GM12874 (cell line): Measurements from ENCODE around the gene SP2.

Source experiments
- CTCF ChIP-seq: IDR thresholded peaks from 2 replicates; pipeline ENCODE4 v1.5.1; 2011; ENCODE audit warnings: low read depth, mild to moderate bottlenecking, control low read depth, low read length, moderate library complexity; ENCODE audit not compliant: insufficient read depth

The SP2 gene

GRCh38 chr17:47851764-47852112, 44.3 kb upstream of the SP2 start:
- no peak for TF ChIP-seq CTCF

- TF ChIP-seq CTCF, result no peak
Measured at GRCh38 chr17:47852113-47852949, 43.7 kb upstream of the SP2 start.

DNA sequence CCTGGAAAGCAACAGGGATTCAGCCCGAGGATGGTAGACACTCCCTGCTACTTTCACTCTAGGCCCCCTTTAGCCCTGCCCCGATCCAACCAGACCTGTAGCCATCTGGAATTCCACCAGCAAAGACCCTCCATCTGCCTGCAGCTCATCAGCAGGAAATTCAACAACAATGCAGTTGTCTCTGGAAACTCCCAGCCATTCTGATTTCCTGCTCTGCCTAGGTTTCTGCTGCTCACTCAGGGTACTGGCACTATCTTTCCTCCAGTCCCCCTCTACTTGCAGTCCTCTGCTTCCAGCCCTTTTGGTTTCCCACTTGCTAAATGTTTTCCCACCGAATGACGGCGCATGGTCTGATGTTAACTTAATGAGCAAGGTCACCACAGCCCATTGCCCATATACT, 42.4 kb upstream of the SP2 start:
- TF ChIP-seq CTCF, result no peak

GRCh38 chr17:47855737-47856136, 40.3 kb upstream of the SP2 start:
- no peak for TF ChIP-seq CTCF

DNA sequence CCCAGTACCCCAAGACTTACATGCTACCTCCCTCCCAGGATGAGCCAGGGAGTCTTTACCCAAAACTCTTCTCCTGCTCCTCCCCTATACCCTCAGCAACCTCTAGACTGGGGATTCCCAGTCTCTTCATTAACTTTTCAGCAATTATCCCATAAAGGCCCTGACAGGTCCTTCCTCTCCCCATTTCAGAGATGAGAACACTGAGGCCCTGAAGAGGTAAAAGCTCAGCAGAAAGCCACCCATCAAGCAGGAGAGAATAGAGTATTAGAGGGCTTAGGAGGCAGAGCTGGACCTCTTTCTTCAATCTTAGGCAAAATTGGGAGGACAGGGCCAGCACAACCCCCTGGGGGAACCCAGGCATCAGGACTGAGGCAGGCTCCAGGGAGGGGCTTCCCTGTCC, 39.2 kb upstream of the SP2 start:
- TF ChIP-seq CTCF, result no peak

DNA sequence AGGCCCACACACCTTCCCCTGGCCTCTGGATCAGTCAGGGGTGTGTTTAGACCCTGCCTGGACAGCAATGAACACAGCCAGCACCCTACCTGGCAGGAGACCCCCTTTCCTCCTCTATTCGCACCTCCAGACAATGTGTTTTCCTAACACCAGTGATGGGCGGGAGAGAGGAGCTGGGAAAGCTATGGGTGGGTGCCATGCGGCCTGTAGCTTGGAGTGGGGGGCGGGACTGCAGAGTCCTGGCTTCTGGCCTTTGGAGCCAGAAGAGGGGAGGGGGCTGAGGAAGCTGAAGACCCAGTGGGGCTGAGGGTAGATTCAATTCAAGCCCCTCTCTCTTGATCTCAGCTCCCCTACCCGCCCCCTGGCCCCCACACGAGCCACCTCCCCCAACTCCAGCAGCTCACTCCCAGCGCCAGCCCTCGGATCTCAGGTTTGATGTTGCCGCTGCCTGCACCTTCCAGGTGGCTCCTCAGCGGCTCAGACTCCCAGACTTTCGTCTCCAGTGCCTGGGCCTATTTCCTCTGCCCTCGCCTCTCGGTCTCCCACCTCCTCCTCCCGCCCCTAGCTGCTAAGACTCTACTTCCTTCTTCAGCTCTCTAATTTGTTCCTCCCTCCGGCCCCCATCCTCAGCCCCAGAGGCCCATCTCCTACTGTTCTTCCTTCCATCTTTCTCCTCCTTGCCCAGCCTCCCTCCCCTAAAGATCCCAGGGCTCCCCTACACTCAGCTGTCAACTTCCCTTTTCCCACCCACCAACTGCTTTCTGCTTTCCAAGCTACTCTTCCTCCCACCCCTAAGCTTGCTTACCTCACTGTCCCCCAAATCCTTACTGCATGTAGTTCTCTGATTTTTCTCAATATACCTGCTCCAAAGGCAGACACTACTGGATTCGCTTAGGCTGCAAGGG, 38.2 kb upstream of the SP2 start:
- no peak for TF ChIP-seq CTCF

GRCh38 chr17:47860386-47860785, 35.6 kb upstream of the SP2 start:
- TF ChIP-seq CTCF, result no peak
